ENCODE results near the gene KDM4C.

KDM4C gene

GRCh38 chr9:7045361-7045760 is 287.6 kb downstream of the KDM4C start:
- no peak for DNase-seq (ENCODE audit: low read depth)

- no peak for DNase-seq (ENCODE audit: low read depth)
Measured at GRCh38 chr9:7051711-7052110, 293.9 kb downstream of the KDM4C start.

- no peak for DNase-seq (ENCODE audit: low read depth)
Measured at GRCh38 chr9:7053903-7054302, 296.1 kb downstream of the KDM4C start.

GRCh38 chr9:7055171-7055903 is 297.6 kb downstream of the KDM4C start:
- DNase-seq (ENCODE audit: low read depth), result no peak

- DNase-seq (ENCODE audit: low read depth), result no peak
Measured at GRCh38 chr9:7056254-7056653, 298.5 kb downstream of the KDM4C start.

- no peak for DNase-seq (ENCODE audit: low read depth)
Measured at GRCh38 chr9:7058473-7058872, 300.7 kb downstream of the KDM4C start.

GRCh38 chr9:7067169-7067568 is 309.4 kb downstream of the KDM4C start:
- peak; percentile 50 for DNase-seq (ENCODE audit: low read depth)

GRCh38 chr9:7071916-7072315 is 314.1 kb downstream of the KDM4C start:
- no peak for DNase-seq (ENCODE audit: low read depth)

- no peak for DNase-seq (ENCODE audit: low read depth)
Measured at GRCh38 chr9:7073706-7074105, 315.9 kb downstream of the KDM4C start.

GRCh38 chr9:7075154-7075553 is 317.4 kb downstream of the KDM4C start:
- no peak for DNase-seq (ENCODE audit: low read depth)

- no peak for DNase-seq (ENCODE audit: low read depth)
Measured at GRCh38 chr9:7079051-7079450, 321.3 kb downstream of the KDM4C start.

- DNase-seq (ENCODE audit: low read depth), result no peak
Measured at GRCh38 chr9:7081065-7081600, 323.4 kb downstream of the KDM4C start.

GRCh38 chr9:7083192-7083591 is 325.4 kb downstream of the KDM4C start:
- no peak for DNase-seq (ENCODE audit: low read depth)

- DNase-seq (ENCODE audit: low read depth), result no peak
Measured at GRCh38 chr9:7085357-7085756, 327.6 kb downstream of the KDM4C start.

- DNase-seq (ENCODE audit: low read depth), result no peak
Measured at GRCh38 chr9:7086389-7086788, 328.6 kb downstream of the KDM4C start.

GRCh38 chr9:7088611-7089010 is 330.8 kb downstream of the KDM4C start:
- DNase-seq (ENCODE audit: low read depth), result no peak

- no peak for DNase-seq (ENCODE audit: low read depth)
Measured at GRCh38 chr9:7089406-7090193, 331.8 kb downstream of the KDM4C start.

- DNase-seq (ENCODE audit: low read depth), result no peak
Measured at GRCh38 chr9:7093040-7093439, 335.3 kb downstream of the KDM4C start.

- no peak for DNase-seq (ENCODE audit: low read depth)
Measured at GRCh38 chr9:7094052-7094451, 336.3 kb downstream of the KDM4C start.

GRCh38 chr9:7094576-7094975 is 336.8 kb downstream of the KDM4C start:
- no peak for DNase-seq (ENCODE audit: low read depth)

GRCh38 chr9:7095058-7095457 is 337.3 kb downstream of the KDM4C start:
- DNase-seq (ENCODE audit: low read depth), result no peak

- DNase-seq (ENCODE audit: low read depth), result no peak
Measured at GRCh38 chr9:7097040-7097715, 339.4 kb downstream of the KDM4C start.

Measured in CMK (cell line).